Stimulated activated CD8-positive, alpha-beta memory T cell treated with anti-CD3 and anti-CD28 coated beads, Interleukin-7, amount 100 ng/mL, for 48 hours (primary cell): ENCODE data around the gene CBX2.

ENCODE experiments used
- DNase-seq, 2 donors: peaks; one replicate each; pipeline ENCODE4 v3.0.0-alpha.2; 2020; ENCODE audit warnings: low read depth in 1 of 2; ENCODE audit errors: extremely low read depth in 1 of 2

CBX2 gene

GRCh38 chr17:79810130-79811010 is 32.4 kb downstream of the CBX2 start:
- DNase-seq: peak; percentile 53 to 55

- no peak for DNase-seq
Observed at GRCh38 chr17:79811011-79811867, 33.3 kb downstream of the CBX2 start.

- DNase-seq: no peak
Observed at GRCh38 chr17:79811868-79812352, 34.0 kb downstream of the CBX2 start.

GRCh38 chr17:79812353-79813258 is 34.7 kb downstream of the CBX2 start:
- no peak for DNase-seq

GRCh38 chr17:79813297-79814126 is 35.6 kb downstream of the CBX2 start:
- DNase-seq: no peak

GRCh38 chr17:79814127-79814973 is 36.4 kb downstream of the CBX2 start:
- no peak for DNase-seq

GRCh38 chr17:79814974-79815835 is 37.3 kb downstream of the CBX2 start:
- no peak for DNase-seq

- DNase-seq: no peak
Observed at GRCh38 chr17:79815836-79816461, 38.0 kb downstream of the CBX2 start.

- DNase-seq: no peak
Observed at GRCh38 chr17:79818026-79818758, 40.2 kb downstream of the CBX2 start.

- no peak for DNase-seq
Observed at GRCh38 chr17:79819085-79819484, 41.1 kb downstream of the CBX2 start.

GRCh38 chr17:79819534-79820276 is 41.8 kb downstream of the CBX2 start:
- no peak for DNase-seq

GRCh38 chr17:79820959-79821330 is 43.0 kb downstream of the CBX2 start:
- DNase-seq: no peak

- DNase-seq: no peak
Observed at GRCh38 chr17:79821331-79822095, 43.6 kb downstream of the CBX2 start.

GRCh38 chr17:79822583-79823124 is 44.7 kb downstream of the CBX2 start:
- no peak for DNase-seq

- no peak for DNase-seq
Observed at GRCh38 chr17:79824234-79824633, 46.3 kb downstream of the CBX2 start.
